IgD-negative memory B cell (primary cell): ENCODE data around the gene TEX30. TPM values are rescaled to one million over a fixed set of nuclear protein-coding genes. Genes with fewer than 3 reads are reported as not detected.

Experiments used
- polyA plus RNA-seq: library from polyadenylated mRNA; unstranded; fragments of 300-500 nt; fragmentation: Illumina TruSeq; gene quantifications from one replicate; pipeline ENCODE4 v1.2.3, GENCODE V29; 2021

TEX30 gene
- polyA plus RNA-seq, 1 donor from 2014 or later, result 12.1 TPM

Other genes with a start within 250 kb of the TEX30 start
- 21.4 TPM for gene TPP2, start 176.8 kb downstream of the TEX30 start, polyA plus RNA-seq
- gene METTL21C, start 78.7 kb downstream of the TEX30 start, polyA plus RNA-seq, result not detected
- 0.44 TPM for gene POGLUT2, start 25.2 kb upstream of the TEX30 start, polyA plus RNA-seq
- gene BIVM, start 25.3 kb upstream of the TEX30 start, polyA plus RNA-seq, result 6.1 TPM
- 42.4 TPM for gene ERCC5, start 72.2 kb upstream of the TEX30 start, polyA plus RNA-seq